ENCODE results near the gene PFN1.
A peak's percentile ranks its signal among the peaks of the same experiment; 100 is the strongest.

The PFN1 gene

DNA sequence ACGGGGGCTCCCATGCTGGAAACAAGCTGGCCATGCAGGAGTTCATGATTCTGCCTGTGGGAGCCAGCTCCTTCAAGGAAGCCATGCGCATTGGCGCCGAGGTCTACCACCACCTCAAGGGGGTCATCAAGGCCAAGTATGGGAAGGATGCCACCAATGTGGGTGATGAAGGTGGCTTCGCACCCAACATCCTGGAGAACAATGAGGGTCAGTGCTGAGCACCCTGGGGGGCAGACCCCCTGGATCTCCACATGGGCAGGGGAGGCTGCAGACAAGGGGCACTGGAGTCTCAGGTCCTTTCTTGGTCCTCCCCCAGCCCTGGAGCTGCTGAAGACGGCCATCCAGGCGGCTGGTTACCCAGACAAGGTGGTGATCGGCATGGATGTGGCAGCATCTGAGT, 6.8 kb upstream of the PFN1 start:
- TF ChIP-seq, protein P1, sequence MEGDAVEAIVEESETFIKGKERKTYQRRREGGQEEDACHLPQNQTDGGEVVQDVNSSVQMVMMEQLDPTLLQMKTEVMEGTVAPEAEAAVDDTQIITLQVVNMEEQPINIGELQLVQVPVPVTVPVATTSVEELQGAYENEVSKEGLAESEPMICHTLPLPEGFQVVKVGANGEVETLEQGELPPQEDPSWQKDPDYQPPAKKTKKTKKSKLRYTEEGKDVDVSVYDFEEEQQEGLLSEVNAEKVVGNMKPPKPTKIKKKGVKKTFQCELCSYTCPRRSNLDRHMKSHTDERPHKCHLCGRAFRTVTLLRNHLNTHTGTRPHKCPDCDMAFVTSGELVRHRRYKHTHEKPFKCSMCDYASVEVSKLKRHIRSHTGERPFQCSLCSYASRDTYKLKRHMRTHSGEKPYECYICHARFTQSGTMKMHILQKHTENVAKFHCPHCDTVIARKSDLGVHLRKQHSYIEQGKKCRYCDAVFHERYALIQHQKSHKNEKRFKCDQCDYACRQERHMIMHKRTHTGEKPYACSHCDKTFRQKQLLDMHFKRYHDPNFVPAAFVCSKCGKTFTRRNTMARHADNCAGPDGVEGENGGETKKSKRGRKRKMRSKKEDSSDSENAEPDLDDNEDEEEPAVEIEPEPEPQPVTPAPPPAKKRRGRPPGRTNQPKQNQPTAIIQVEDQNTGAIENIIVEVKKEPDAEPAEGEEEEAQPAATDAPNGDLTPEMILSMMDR (conservative IDR thresholded peaks at IDR 0.05) = no peak
- no peak overlapping the region for H3K27ac ChIP-seq

DNA sequence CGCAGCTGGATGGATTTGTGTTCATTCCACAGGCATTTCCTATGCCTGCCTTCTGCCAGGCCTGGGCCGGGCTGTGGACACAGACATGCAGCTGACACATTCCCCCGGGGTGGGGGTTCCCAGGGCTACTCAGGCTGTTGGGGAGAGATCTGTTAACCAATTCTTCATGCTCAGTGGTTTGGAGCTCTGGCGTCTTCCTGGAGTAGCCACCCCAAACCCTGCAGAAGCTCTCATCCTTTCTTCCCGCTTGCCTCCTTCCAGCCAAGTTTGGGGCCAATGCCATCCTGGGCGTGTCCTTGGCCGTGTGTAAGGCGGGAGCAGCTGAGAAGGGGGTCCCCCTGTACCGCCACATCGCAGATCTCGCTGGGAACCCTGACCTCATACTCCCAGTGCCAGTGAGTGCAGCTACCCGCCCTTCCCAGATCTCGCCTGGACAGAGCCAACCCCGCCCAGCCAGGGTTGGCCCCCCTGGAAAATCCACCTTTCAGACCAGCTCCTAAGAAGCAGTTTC, 5.2 kb upstream of the PFN1 start:
- no peak overlapping the region for H3K27ac ChIP-seq
- TF ChIP-seq, protein P1 (conservative IDR thresholded peaks at IDR 0.05) = no peak

DNA sequence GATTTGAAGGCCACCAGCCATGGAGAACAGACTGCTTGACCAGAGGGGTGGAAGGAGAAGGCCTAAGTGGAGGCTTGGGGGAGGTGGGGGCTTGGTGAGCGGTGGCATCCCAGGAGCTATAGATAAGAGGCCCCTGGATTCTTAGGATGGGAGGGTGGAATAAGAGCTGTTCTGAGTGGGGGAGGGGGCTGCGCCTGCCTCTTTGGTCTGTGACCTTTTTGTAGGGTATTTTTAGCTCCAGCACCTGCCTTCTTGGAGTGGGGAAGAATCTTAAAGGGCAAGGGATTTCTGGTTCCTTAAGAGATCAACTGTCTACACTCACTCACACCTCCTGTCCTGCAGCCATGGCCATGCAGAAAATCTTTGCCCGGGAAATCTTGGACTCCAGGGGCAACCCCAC, 3.2 kb upstream of the PFN1 start:
- H3K27ac ChIP-seq = no peak overlapping the region
- TF ChIP-seq, protein P1 (conservative IDR thresholded peaks at IDR 0.05) = no peak

DNA sequence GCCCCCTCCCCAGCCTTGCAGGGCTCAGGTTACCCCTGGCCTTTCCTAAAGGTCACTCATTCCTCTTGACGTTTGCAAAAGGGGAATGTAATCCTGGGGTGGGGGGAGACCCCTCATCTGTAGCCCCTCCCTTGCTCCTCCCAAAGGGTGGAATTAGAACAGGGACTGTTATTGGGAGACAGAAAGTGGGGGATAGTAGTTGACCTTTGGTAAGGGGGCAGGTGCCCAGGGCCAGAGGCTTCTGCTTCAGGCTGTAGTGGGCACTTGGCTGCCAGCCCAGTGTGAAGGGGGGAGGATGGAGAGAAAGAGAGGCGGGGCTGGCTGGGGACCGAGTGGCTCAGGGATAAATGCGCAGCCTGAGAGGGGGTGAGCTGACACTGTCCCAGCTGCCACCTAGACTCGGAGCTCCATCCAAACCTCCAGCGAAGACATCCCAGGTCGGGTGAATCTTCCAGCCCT, 2.4 kb upstream of the PFN1 start, which contains the start of gene ENO3:
Gene ENO3, plus strand, starts transcription at position 374 of the 459 bp plus-strand sequence. CDS start 711 bp downstream, outside the sequence.
- TF ChIP-seq, protein P1 (conservative IDR thresholded peaks at IDR 0.05) = no peak
- H3K27ac ChIP-seq = peak within 1 kb of the TSS; percentile 91

DNA sequence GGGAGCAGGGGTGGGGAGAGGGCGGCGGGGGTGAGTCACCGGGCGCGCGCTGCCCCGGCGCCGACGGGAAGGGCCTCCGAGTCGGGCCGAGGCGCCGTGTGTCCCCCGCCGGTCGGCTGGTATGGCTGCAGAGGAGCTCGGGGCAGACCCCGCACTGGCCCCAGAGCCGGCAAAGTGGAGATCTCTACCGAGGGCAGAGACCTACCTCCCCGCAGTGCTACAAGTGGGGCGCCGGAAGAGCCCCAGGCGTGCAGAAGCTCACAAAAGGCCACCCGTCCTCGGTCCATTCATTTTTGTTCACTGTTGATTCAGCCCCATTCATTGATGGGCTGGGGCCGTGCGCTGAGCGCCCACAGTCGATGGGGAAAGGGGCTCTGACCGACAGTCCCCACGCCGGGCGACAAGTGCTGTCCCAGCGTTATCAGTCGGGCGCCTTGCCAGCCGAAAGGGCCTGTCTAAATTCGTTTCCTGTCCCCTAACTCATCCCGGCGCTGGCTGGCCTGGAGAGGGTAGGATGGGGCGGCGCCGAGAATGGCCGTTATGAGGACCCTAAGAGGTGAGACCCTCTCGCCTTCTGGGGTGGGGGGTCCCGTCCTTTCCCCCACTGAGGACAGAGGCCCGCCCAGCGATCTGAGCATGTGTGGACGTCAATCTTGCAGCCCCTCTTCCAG, 1.9 kb upstream of the PFN1 start:
- TF ChIP-seq, protein P1 (conservative IDR thresholded peaks at IDR 0.05) = no peak
- peak overlapping the region; percentile 91 for H3K27ac ChIP-seq

DNA sequence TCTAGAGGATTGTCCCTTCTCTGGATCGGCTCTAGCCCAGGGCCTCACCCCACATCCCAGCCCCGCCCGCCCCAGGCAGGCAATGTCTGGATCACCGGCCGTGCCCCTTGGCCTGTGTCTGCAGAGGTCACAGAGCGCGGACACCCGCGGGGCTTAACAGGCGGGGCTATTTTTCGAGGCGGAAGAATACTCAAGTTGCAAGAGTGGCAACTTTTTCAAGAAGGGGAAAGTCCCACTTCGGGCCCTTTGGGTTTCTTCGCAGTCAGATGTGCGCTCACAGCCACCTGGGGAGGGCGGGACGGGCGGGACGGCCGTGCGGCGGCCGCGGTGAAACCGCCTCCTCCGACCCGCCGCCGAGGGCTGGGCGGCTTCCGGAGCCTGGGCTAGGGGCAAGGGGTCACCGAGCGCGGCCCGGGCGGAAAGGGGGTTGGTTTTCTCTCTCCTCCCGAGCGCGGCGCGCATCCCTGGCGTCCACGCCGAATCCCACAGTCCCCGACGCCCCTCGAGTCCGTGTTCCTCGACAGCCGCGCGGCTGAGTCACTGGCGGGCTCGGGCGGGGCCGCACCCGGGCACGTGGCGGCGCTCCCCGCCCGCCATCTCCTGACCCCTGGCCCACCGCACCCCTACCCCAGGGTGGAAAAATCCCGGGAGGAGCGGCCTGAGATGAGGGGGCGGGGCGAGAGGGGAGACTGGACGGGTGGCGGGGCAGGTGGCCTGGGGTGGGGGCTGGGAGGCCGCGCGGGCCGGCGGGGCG, 1.2 kb upstream of the PFN1 start:
- peak overlapping the region; percentile 91 for H3K27ac ChIP-seq
- TF ChIP-seq, protein P1 (conservative IDR thresholded peaks at IDR 0.05) = no peak

DNA sequence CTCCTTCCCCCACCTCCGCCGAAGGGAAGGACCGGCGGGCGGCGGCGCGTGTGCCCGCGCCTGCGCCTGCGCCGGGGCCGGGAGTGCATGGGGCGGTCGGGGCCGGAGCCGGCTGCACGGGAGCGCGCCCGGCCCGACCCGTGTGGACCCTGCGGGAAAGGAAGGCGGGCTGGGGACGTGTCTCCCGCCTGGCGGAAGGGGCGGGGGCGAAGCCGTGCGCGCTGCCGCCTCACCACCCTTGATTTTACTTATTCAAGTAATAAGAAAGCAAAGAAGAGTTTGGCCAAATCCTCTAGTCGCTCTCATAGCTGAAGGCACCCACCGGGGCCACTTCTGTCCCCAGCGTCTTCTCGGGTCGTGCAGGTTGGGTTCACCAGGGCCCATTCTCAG, 596 bp upstream of the PFN1 start:
- peak overlapping the region; percentile 91 for H3K27ac ChIP-seq
- TF ChIP-seq, protein P1 (conservative IDR thresholded peaks at IDR 0.05) = no peak
